Measurements from ENCODE around the gene IRF2.

DNA sequence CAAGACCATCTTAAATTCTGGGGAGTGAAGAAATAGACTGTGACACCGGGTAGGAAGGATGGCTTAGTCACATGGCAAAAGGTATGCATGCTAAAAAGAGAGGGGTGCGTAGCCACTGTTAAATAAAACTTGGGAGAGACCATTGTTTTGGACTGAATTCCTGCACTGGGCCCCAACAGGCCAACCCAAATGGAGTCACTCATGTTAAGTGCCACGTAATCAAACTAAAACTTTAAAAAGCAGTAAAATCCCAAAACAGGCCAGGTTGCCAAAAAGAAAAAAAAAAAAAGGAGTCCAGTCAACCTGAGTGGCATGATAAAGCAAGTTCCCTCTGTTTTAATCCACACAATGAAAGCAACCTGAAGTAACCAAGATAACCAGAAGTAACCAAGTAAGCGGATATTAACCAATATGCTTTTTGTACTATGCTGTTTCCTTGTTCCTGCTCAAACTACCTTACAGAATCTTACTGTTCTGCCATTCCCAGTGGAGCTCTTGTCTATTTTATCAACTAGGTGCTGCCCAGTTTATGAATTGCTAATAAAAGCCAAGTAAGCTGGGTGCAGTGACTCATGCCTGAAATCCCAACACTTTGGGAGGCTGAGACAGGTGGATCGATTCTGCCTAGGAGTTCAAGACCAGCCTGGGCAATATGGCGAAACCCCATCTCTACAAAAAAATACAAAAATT lies 132.0 kb downstream of the IRF2 start:
- TF ChIP-seq EZH2 (IDR thresholded peaks at IDR 0.05; ENCODE audit: insufficient read depth, poor library complexity, severe bottlenecking) (no peak), EZH2phosphoT487 (IDR thresholded peaks at IDR 0.05; ENCODE audit: insufficient read depth, low read depth) (no peak)

Data from GM23248 (cell line).